GM12865 (cell line): ENCODE results near the gene ALDH3B2.

Experiments used
- DNase-seq: peaks from one replicate; pipeline ENCODE4 v3.0.0; 2010; ENCODE audit warnings: low read depth
- H3K4me3 ChIP-seq: 2 replicates; pipeline ENCODE4 v1.5.1; 2011; ENCODE audit warnings: mild to moderate bottlenecking, low read depth, low read length, control low read depth
- TF ChIP-seq, protein P1 (sequence below): IDR thresholded peaks from 2 replicates; pipeline ENCODE4 v1.5.1; 2011; ENCODE audit warnings: low read length, control low read depth, low read depth, inconsistent platforms; ENCODE audit not compliant: insufficient read depth; ENCODE audit errors: missing control alignments

ALDH3B2 gene

DNA sequence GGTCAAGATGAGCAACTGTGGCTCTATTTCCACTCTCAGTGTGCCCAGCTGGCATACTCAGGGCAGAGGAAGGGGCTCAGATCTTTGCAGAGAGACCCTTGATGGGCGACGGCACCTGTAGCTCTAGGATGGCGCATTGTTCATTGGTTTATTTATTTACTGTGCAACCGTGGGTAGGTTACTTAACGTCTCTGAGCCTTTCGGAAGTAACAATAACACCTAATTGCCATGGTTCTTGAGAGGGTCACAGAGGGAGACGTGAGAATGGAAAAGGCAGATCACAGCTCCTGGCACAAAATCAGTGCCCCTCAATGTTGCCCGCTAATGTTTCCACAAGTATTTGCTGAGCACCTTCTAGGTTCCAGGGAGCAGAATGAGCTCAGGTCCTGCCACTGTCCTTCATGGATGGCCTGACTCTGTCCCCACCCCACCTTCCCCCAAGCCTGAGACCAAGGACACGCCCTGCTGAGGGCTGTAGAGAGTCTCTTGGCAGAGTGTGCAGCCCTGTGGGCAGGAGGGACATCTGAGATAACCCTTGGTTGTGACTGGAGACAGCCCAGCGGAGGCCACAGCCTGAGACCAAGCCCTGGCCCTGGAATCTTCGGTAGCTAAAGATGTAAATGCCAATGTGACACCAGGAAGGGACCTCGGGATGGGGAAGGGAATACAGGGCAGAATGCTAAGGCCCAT lies 780 bp upstream of the ALDH3B2 start:
- TF ChIP-seq, protein P1, sequence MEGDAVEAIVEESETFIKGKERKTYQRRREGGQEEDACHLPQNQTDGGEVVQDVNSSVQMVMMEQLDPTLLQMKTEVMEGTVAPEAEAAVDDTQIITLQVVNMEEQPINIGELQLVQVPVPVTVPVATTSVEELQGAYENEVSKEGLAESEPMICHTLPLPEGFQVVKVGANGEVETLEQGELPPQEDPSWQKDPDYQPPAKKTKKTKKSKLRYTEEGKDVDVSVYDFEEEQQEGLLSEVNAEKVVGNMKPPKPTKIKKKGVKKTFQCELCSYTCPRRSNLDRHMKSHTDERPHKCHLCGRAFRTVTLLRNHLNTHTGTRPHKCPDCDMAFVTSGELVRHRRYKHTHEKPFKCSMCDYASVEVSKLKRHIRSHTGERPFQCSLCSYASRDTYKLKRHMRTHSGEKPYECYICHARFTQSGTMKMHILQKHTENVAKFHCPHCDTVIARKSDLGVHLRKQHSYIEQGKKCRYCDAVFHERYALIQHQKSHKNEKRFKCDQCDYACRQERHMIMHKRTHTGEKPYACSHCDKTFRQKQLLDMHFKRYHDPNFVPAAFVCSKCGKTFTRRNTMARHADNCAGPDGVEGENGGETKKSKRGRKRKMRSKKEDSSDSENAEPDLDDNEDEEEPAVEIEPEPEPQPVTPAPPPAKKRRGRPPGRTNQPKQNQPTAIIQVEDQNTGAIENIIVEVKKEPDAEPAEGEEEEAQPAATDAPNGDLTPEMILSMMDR: no peak
- DNase-seq: no peak
- no peak overlapping the region for H3K4me3 ChIP-seq

GRCh38 chr11:67673902-67674301 lies 521 bp downstream of the ALDH3B2 start:
- TF ChIP-seq, protein P1: no peak
- no peak for DNase-seq
- H3K4me3 ChIP-seq: no peak overlapping the region

DNA sequence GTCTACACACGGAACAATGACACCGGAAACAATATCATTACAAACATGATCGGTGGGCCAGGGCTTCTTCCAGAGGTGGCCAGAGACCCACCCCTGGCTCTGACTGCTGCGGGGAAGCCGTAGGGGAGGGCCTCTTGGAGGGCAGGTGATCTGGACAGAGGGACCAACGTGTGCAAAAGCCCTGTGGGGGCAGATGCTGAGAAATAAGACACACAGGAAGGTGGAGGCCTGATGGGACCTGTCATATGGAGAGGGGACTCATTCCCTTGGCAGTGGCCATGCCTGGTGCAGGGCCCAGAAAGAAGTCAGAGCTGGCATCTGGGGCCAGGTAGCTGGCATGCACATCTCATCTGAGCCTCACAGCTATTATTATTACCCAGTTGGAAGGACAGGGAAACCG lies 1.1 kb downstream of the ALDH3B2 start:
- H3K4me3 ChIP-seq: no peak overlapping the region
- DNase-seq: no peak
- TF ChIP-seq, protein P1: no peak

DNA sequence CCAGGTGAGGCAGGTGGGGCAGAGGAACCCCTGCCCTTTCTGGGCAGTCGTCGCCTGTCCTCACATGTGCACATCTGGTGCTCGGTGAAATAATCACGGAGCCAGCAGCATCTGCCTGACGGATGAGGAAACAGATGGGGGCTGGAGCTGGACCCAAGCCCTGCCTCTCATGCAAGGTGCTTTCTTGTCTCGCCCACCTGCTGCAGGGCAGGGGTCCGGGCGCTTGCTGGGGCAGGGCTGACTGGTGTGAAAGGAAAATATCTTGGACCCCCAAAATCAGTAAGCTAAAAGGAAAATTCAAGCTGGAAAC lies 3.3 kb downstream of the ALDH3B2 start:
- no peak overlapping the region for H3K4me3 ChIP-seq
- DNase-seq: no peak
- TF ChIP-seq, protein P1: no peak

DNA sequence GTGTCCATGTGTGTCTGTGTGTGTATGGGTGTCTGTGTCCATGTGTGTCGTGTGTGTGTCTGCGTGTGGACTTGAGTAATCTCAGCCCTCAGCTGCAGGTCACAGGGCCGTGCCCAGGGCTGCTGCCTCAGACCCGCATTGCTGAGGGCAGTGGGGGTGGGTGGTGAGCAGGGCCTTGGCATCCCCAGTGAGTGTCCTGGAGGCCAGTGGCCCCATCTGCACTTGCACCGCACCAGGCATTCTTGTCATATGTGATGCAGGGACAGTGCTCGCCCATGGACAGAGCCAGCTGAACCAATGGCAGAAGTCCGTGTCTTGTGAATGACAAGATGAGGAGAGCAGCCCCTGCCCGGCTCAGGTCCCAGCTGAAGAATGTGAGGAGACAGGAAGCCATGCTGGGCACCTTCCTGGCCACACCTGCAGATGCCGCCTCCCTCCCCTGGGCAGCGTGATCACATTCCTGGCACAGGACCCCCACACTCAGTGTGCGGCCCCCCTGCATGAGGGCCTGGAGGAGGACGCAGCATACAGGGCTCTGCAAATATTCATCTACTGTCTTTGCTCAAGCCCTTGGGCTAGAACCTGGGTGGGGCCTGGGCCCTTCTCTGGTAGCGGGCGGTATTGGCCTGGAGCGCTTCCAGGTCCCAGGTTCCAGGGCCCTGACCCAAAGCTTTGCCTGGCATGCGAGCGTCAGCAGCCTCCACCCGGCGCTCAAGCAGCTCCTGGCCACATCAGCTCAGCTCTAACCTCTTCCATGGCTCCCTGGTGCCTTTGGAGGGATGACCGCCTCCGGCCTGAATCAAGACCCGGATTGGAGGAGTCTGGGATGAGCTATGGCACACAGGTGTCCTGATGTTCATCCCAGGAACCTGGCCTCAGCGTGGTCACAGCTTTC lies 3.9 kb downstream of the ALDH3B2 start:
- TF ChIP-seq, protein P1: no peak
- no peak overlapping the region for H3K4me3 ChIP-seq
- no peak for DNase-seq

DNA sequence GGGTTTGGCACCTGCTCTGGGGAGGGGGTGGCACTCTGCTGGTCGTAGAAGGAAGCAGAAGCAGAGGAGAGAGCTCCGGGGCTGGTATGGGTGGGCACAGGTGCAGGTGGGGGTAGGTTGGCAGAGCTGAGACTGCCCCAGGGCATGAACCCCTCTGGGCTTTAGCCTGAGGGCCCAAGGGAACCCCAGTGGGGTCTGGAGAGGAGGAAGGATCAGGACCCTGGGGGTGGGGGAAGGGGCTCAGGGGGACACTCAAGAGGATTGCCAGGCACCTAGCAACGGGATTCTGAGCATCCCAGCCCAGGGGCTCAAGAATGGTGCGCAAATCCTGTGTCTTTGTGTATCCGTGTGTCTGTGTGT lies 6.3 kb downstream of the ALDH3B2 start:
- H3K4me3 ChIP-seq: no peak overlapping the region
- TF ChIP-seq, protein P1: no peak
- DNase-seq: no peak
